Measurements from ENCODE around the gene NFIB.

The NFIB gene

GRCh38 chr9:14061936-14062585 is 251.9 kb downstream of the NFIB start:
- H2AFZ ChIP-seq (ENCODE audit: low read length), result no peak overlapping the region

GRCh38 chr9:14058325-14058688 is 255.6 kb downstream of the NFIB start:
- Histone ChIP-seq H3K4me1 (ENCODE audit: insufficient read depth, low read length, poor library complexity, severe bottlenecking) (no peaks in the 10 kb centered on the region), H3K79me2 (ENCODE audit: insufficient read depth, low read length) (no peaks in the 10 kb centered on the region), H3K4me3 (ENCODE audit: low read length, poor library complexity, severe bottlenecking) (no peak overlapping the region), H3F3A (ENCODE audit: low read depth) (no peaks in the 10 kb centered on the region), H4K20me1 (ENCODE audit: insufficient read depth, low read length, poor library complexity, severe bottlenecking) (no peaks in the 10 kb centered on the region), H3K9ac (ENCODE audit: low read depth, low read length, poor library complexity, severe bottlenecking) (no peak overlapping the region), H3K9me2 (replicated peaks; ENCODE audit: low read depth, low read length) (no peaks in the 10 kb centered on the region), H3K36me3 (ENCODE audit: insufficient read depth, low read length) (no peaks in the 10 kb centered on the region), H3K27me3 (ENCODE audit: insufficient read depth, low read length, poor library complexity, severe bottlenecking) (no peaks in the 10 kb centered on the region), H3K9me3 (ENCODE audit: insufficient read depth, low read depth, low read length) (no peaks in the 10 kb centered on the region), H3K4me2 (ENCODE audit: low read depth, low read length, poor library complexity, severe bottlenecking) (no peak overlapping the region), H2AFZ (ENCODE audit: low read length) (no peak overlapping the region)
- no peak for TF ChIP-seq CTCF (conservative IDR thresholded peaks at IDR 0.05; ENCODE audit: low read length)
- no peak for TF ChIP-seq EZH2phosphoT487 (IDR thresholded peaks at IDR 0.05; ENCODE audit: borderline replicate concordance)

More at GRCh38 chr9:14061936-14062585, 251.9 kb downstream of the NFIB start:
- Histone ChIP-seq H3K9me2 (replicated peaks; ENCODE audit: low read depth, low read length) (no peaks in the 10 kb centered on the region), H3K79me2 (ENCODE audit: insufficient read depth, low read length) (no peaks in the 10 kb centered on the region), H3K4me3 (ENCODE audit: low read length, poor library complexity, severe bottlenecking) (no peak overlapping the region), H3K9ac (ENCODE audit: low read depth, low read length, poor library complexity, severe bottlenecking) (no peak overlapping the region), H3K9me3 (ENCODE audit: insufficient read depth, low read depth, low read length) (no peaks in the 10 kb centered on the region), H3K36me3 (ENCODE audit: insufficient read depth, low read length) (no peaks in the 10 kb centered on the region), H3K4me1 (ENCODE audit: insufficient read depth, low read length, poor library complexity, severe bottlenecking) (no peaks in the 10 kb centered on the region), H3K27me3 (ENCODE audit: insufficient read depth, low read length, poor library complexity, severe bottlenecking) (no peaks in the 10 kb centered on the region), H3K4me2 (ENCODE audit: low read depth, low read length, poor library complexity, severe bottlenecking) (no peak overlapping the region), H3F3A (ENCODE audit: low read depth) (no peaks in the 10 kb centered on the region), H4K20me1 (ENCODE audit: insufficient read depth, low read length, poor library complexity, severe bottlenecking) (no peaks in the 10 kb centered on the region)
- TF ChIP-seq EZH2phosphoT487 (IDR thresholded peaks at IDR 0.05; ENCODE audit: borderline replicate concordance) (no peak), CTCF (conservative IDR thresholded peaks at IDR 0.05; ENCODE audit: low read length) (no peak)

GRCh38 chr9:14057368-14058324 is 256.3 kb downstream of the NFIB start:
- Histone ChIP-seq H3K9ac (ENCODE audit: low read depth, low read length, poor library complexity, severe bottlenecking) (no peak overlapping the region), H3K4me2 (ENCODE audit: low read depth, low read length, poor library complexity, severe bottlenecking) (no peak overlapping the region), H3K9me3 (ENCODE audit: insufficient read depth, low read depth, low read length) (no peaks in the 10 kb centered on the region), H3K27me3 (ENCODE audit: insufficient read depth, low read length, poor library complexity, severe bottlenecking) (no peaks in the 10 kb centered on the region), H3K36me3 (ENCODE audit: insufficient read depth, low read length) (no peaks in the 10 kb centered on the region), H3K4me3 (ENCODE audit: low read length, poor library complexity, severe bottlenecking) (no peak overlapping the region), H3K79me2 (ENCODE audit: insufficient read depth, low read length) (no peaks in the 10 kb centered on the region), H3K9me2 (replicated peaks; ENCODE audit: low read depth, low read length) (no peaks in the 10 kb centered on the region), H4K20me1 (ENCODE audit: insufficient read depth, low read length, poor library complexity, severe bottlenecking) (no peaks in the 10 kb centered on the region), H2AFZ (ENCODE audit: low read length) (no peak overlapping the region), H3K4me1 (ENCODE audit: insufficient read depth, low read length, poor library complexity, severe bottlenecking) (no peaks in the 10 kb centered on the region), H3F3A (ENCODE audit: low read depth) (no peaks in the 10 kb centered on the region)
- no peak for TF ChIP-seq EZH2phosphoT487 (IDR thresholded peaks at IDR 0.05; ENCODE audit: borderline replicate concordance)
- TF ChIP-seq CTCF (conservative IDR thresholded peaks at IDR 0.05; ENCODE audit: low read length), result no peak
